Psoas muscle (tissue), 8 donors: ENCODE measurements around the gene RFESD. TPM values are rescaled to one million over a fixed set of nuclear protein-coding genes. Genes with fewer than 3 reads are reported as not detected.

Experiments
- ATAC-seq, 4 donors: fragments of 200-7000 bp; cut with Tn5 transposase; one replicate each; pipeline ENCODE4 v1.9.1; 2020; ENCODE audit warnings: moderate library complexity in 3 of 4, mild to moderate bottlenecking in 2 of 4
- DNase-seq, 2 donors: peaks; one replicate each; pipeline ENCODE4 v3.0.0-alpha.2; 2020
- H3K27ac ChIP-seq: fragments of 200-600 bp; one replicate; pipeline ENCODE4 v1.8.0; 2022
- H3K27me3 ChIP-seq, 3 donors: fragments of 200-600 bp in 1 of 3; one replicate each; pipeline versions ENCODE4 v1.6.1 to v1.8.0; 2013 to 2022; ENCODE audit warnings: low read length in 2 of 3, mild to moderate bottlenecking in 2 of 3, moderate library complexity in 1 of 3; ENCODE audit not compliant: insufficient read depth in 3 of 3
- H3K36me3 ChIP-seq, 2 donors: fragments of 200-600 bp in 1 of 2; one replicate each; pipeline versions ENCODE4 v1.6.1 to v1.8.0; 2013 to 2022; ENCODE audit warnings: low read depth in 1 of 2, mild to moderate bottlenecking in 1 of 2, moderate library complexity in 1 of 2; ENCODE audit not compliant: insufficient read depth in 1 of 2
- H3K4me1 ChIP-seq: fragments of 200-600 bp; one replicate; pipeline ENCODE4 v1.8.0; 2022
- H3K4me3 ChIP-seq: fragments of 200-600 bp; one replicate; pipeline ENCODE4 v1.8.0; 2022; ENCODE audit warnings: mild to moderate bottlenecking
- H3K9me3 ChIP-seq: fragments of 200-600 bp; one replicate; pipeline ENCODE4 v1.8.0; 2022
- WGBS, 3 donors: extraction: QIAGEN DNeasy Blood & Tissue Kit; methylation state at CpG; one replicate each; pipeline versions ENCODE4 v1.1.6 to v1.1.7; 2013; 5-methylcytosine and 5-hydroxymethylcytosine counted together
- intact Hi-C, 2 donors: fragments of 100-400 bp; cut with DNase I; formaldehyde crosslinking; loops; one replicate each; pipeline versions ENCODE4 v1.11.0 to v1.14.2; 2022
- polyA plus RNA-seq, 3 donors: library from polyadenylated mRNA; stranded (reverse); fragments of 200-250 nt; gene quantifications; one replicate each; pipeline ENCODE4 v1.2.3, GENCODE V29; 2013
- total RNA-seq, 4 donors: library from RNA; stranded (reverse); fragmentation: NEBNext Ultra II Directional in 2 of 4; extraction: Animal tissue kit (Norgen Biotek cat#: 25700) in 2 of 4; gene quantifications; one replicate each; pipeline versions ENCODE4 v1.2.1 to v1.2.4, GENCODE V29; 2021 to 2023
- TF ChIP-seq, protein P1 (sequence below): fragments of 200-600 bp; IDR thresholded peaks from one replicate; pipeline ENCODE4 v1.8.0; 2022; ENCODE audit warnings: antibody characterized with exemption
- donor health status: healthy with polysubstance abuse.
- donor health status: DM: no; HTN: no; CAD: no; lungs with moderate emphysema.
- donor health status: Bipolar disorder and iron deficiency.
- donor health status: healthy.
- donor health status: DM: yes; HTN: yes; CAD: no.
- donor health status: DM: no; HTN: no; CAD: no.
- donor health status: DM: no; HTN: no; CAD: no.
- donor health status: DM: yes; HTN: yes; CAD: no.

RFESD gene
- total and polyA plus RNA-seq, 7 donors = 3.2 to 6.0 (median 3.9) TPM

DNA sequence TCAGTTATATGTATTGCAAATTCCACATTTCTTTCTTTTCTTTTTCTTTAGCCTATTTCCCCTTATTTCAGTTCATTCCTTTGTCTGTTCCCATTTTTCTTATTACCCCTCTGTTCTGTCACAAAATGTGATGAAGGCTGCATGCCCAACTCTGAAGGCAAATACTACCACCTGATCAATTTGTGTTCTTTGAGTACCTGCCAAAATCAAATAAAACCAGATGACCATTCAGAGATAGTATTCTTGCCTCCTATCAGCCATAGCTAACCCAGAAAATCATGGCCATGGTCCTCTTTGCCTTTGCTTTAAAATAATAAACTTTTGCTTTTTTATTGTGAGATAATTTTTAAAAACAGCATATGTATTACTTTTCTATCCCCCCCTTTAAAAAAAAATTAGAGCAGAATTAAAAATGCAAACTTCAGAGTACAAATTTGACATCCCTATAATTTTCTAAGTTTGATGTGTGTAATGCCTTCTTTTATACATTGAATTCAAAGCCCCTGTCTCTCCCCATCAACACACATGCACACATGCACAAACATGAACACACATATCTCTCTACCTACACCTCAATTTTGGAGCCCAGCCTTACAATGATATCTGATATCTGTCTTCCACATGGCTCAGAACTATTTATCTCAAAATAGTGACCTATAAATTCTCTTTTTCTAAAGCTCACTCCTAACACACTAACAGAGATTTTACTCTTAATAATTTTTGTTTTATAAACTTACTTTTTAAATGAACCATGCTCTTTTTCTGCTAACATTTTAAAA lies 3.5 kb downstream of the RFESD start:
- no peak for ATAC-seq
- DNase-seq = no peak
- no peak overlapping the region for H3K4me3 ChIP-seq
- H3K36me3 ChIP-seq = peaks cover 0 to 29% of the 10 kb centered on the region in 2 donors
- H3K9me3 ChIP-seq = no peaks in the 10 kb centered on the region
- TF ChIP-seq, protein P1, sequence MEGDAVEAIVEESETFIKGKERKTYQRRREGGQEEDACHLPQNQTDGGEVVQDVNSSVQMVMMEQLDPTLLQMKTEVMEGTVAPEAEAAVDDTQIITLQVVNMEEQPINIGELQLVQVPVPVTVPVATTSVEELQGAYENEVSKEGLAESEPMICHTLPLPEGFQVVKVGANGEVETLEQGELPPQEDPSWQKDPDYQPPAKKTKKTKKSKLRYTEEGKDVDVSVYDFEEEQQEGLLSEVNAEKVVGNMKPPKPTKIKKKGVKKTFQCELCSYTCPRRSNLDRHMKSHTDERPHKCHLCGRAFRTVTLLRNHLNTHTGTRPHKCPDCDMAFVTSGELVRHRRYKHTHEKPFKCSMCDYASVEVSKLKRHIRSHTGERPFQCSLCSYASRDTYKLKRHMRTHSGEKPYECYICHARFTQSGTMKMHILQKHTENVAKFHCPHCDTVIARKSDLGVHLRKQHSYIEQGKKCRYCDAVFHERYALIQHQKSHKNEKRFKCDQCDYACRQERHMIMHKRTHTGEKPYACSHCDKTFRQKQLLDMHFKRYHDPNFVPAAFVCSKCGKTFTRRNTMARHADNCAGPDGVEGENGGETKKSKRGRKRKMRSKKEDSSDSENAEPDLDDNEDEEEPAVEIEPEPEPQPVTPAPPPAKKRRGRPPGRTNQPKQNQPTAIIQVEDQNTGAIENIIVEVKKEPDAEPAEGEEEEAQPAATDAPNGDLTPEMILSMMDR = no peak
- no peaks in the 10 kb centered on the region for H3K27me3 ChIP-seq
- peaks cover 4% of the 10 kb centered on the region for H3K4me1 ChIP-seq
- intact Hi-C loops = loop anchor here (5.0 to 10.0 kb wide), 5 partner anchors 82 to 955 kb away; partner anchors contain the start of gene RHOBTB3 (in 1 of the 2)
- peak overlapping the region; percentile 7 for H3K27ac ChIP-seq

DNA sequence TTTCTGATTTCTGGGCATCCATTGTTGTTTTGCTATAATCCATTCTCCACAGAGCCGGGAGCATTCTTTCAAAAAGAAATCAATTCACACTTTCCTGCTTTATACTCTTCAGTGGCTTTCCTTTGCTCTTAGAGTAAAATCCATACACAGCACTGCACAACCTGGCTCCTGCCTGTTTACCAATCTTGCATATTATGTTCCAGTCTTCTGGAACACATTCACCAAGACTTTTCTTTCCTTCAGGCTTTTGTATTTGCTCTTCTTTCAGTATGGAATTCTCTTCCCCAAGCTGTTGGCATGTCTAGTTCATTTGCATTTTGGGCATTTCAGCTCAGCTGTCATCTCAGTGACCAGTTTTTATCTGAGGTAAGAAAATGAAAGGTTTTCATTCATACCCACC lies 6.3 kb downstream of the RFESD start:
- ATAC-seq (no peak), DNase-seq (no peak)
- Histone ChIP-seq H3K9me3 (no peaks in the 10 kb centered on the region), H3K27ac (no peak overlapping the region), H3K27me3 (no peaks in the 10 kb centered on the region), H3K36me3 (peaks cover 0 to 44% of the 10 kb centered on the region in 2 donors), H3K4me3 (no peak overlapping the region), H3K4me1 (peaks cover 4% of the 10 kb centered on the region)
- TF ChIP-seq, protein P1 = no peak
- 45 to 62% (median 47%) methylated on average over 1 of the region's 1 CpG for WGBS, 3 donors
- intact Hi-C loops = no loop called here

DNA sequence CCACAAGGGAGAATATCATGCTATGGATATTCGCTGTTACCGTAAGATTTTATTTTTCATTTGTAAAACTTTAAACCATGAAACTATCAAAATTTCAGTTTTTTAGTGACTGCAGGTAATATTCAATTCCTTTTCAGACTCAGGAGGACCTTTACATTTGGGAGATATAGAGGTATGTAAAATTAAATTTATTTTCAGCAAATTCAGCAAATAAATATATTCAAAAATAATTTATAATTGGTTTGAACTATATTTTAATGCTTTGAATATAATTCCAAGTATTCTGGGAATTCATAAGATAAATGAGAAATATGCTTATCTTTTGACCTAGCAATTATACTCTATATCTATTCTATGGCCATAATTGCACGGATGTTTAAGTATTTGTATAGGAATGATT lies 7.6 kb downstream of the RFESD start:
- 97 to 98% (median 98%) methylated on average over 3 of the region's 3 CpGs for WGBS, 3 donors
- H3K36me3 ChIP-seq = peaks cover 0 to 48% of the 10 kb centered on the region in 2 donors

DNA sequence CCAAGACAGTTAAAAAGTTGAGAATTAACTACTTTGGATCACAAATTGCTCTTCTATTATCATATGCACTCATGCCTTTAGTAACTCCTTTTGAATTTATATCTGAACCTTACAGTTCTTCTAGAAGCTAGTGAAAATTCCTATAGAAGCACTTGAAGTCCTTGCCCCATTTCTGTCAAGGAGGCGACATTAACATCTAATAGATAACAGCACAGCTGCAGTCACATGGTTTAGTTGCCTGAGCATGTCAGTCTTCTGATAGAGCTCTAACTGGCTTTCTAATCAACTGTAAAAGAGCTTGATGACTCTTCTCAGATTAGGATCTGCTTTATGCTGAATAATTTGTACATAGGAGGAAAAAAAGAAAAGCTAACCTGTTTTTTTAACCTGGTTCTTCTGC lies 9.0 kb downstream of the RFESD start:
- Histone ChIP-seq H3K4me1 (no peaks in the 10 kb centered on the region), H3K27ac (no peak overlapping the region), H3K4me3 (no peak overlapping the region), H3K9me3 (no peaks in the 10 kb centered on the region), H3K27me3 (no peaks in the 10 kb centered on the region), H3K36me3 (peaks cover 0 to 48% of the 10 kb centered on the region in 2 donors)
- intact Hi-C loops = no loop called here
- TF ChIP-seq, protein P1 = no peak
- ATAC-seq (no peak), DNase-seq (no peak)
- WGBS, 3 donors = 48 to 67% (median 52%) methylated on average over 1 of the region's 1 CpG

More for the DNA sequence above, 7.6 kb downstream of the RFESD start:
- TF ChIP-seq, protein P1 = no peak
- H3K9me3 ChIP-seq = no peaks in the 10 kb centered on the region
- intact Hi-C loops = no loop called here
- no peak for DNase-seq
- H3K27ac ChIP-seq = no peak overlapping the region
- H3K4me1 ChIP-seq = peaks cover 4% of the 10 kb centered on the region
- ATAC-seq = no peak
- H3K27me3 ChIP-seq = no peaks in the 10 kb centered on the region
- H3K4me3 ChIP-seq = no peak overlapping the region
